GM23248 (cell line): ENCODE data around the gene CAPN2.

Experiments used
- EZH2 ChIP-seq: fragments of 200-600 bp; sonication (generic); IDR thresholded peaks from 2 replicates; pipeline ENCODE4 v1.6.1; 2018; ENCODE audit warnings: antibody characterized with exemption, mild to moderate bottlenecking; ENCODE audit not compliant: insufficient read depth, poor library complexity, severe bottlenecking
- EZH2phosphoT487 ChIP-seq: fragments of 200-600 bp; sonication (generic); IDR thresholded peaks from 2 replicates; pipeline ENCODE4 v1.6.1; 2018; ENCODE audit warnings: antibody characterized with exemption, moderate library complexity, mild to moderate bottlenecking, low read depth; ENCODE audit not compliant: insufficient read depth

GRCh38 chr1:223776826-223777454, 64.6 kb downstream of the CAPN2 start:
- no peak for TF ChIP-seq EZH2phosphoT487
- no peak for TF ChIP-seq EZH2
